NCI-H82 (cell line): ENCODE data around the gene PRKAG3.
A peak's percentile ranks its signal among the peaks of the same experiment; 100 is the strongest.

Source experiments
- DNase-seq: peaks from one replicate; lab custom pipeline; 2025; lab: John Stamatoyannopoulos, UW

PRKAG3 gene

DNA sequence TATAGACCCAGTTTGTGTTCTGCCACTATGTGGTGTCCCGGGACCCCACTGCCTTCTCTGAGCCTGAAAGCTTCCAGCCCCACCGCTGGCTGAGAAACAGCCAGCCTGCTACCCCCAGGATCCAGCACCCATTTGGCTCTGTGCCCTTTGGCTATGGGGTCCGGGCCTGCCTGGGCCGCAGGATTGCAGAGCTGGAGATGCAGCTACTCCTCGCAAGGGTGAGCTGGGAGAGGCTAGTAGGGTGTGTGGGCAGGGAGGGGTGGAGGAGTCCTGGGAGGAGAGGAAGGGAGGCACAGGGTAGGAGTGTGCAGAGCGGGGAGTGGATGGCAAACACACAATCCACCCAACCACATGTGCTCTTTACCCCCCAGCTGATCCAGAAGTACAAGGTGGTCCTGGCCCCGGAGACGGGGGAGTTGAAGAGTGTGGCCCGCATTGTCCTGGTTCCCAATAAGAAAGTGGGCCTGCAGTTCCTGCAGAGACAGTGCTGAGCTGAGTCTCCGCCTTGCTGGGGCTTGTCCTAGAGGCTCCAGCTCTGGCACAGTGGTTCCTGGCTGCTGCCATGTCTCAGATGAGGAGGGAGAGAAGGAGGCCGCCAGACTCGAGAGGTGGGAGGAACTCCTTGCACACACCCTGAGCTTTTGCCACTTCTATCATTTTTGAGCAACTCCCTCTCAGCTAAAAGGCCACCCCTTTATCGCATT lies 16.9 kb downstream of the PRKAG3 start:
- DNase-seq: no peak

DNA sequence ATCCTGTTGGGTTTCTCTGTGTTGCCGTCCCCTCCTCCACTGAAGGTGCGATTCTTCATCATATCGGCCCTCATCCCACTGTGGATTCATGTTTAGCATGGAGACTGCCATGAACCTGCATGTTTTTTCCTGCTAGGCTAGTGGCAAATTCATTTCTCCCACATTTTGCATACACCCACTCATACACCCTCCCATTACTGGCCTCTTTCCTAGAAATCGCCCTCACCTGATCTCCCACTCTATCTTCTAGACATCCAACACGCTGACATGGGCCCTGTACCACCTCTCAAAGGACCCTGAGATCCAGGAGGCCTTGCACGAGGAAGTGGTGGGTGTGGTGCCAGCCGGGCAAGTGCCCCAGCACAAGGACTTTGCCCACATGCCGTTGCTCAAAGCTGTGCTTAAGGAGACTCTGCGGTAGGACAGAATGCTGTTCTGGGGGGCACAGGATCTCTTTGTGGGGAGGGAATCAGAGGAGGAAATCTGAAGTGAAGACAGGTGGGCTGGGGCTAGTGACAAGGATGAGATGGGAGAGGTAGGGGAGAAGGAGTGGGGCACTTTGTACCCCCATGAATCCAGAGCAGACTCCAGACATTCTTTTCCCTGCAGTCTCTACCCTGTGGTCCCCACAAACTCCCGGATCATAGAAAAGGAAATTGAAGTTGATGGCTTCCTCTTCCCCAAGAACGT lies 17.7 kb downstream of the PRKAG3 start:
- no peak for DNase-seq

DNA sequence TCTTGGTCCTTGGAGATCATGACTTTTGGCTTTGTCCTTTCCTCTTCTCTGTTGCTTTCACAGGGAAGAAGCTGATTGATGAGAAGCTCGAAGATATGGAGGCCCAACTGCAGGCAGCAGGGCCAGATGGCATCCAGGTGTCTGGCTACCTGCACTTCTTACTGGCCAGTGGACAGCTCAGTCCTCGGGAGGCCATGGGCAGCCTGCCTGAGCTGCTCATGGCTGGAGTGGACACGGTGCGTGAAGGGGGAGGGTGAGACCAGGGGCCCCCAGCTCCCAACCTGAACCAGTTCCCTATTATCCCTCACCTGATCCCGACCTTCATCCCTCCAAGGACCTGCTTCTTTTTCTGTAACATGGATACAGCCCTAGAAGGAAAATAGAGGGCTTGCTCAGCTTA lies 18.7 kb downstream of the PRKAG3 start:
- no peak for DNase-seq

DNA sequence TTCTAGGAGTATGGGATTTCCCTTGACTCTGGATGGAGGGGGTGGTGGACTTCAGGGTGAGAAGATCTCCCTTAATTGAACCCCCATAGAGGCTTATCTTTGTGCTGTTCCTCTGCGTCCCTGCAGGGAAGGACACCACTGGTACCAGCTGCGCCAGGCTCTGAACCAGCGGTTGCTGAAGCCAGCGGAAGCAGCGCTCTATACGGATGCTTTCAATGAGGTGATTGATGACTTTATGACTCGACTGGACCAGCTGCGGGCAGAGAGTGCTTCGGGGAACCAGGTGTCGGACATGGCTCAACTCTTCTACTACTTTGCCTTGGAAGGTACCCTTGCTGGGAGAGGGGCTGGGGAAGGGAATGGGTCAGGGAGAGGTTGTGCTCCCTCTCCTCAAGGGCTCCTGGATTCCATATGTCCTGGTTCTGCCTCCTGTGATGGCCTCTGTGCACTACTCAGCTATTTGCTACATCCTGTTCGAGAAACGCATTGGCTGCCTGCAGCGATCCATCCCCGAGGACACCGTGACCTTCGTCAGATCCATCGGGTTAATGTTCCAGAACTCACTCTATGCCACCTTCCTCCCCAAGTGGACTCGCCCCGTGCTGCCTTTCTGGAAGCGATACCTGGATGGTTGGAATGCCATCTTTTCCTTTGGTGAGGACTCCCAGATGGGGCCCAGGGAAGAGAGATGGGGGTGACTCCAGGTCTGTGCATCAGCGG lies 19.3 kb downstream of the PRKAG3 start:
- DNase-seq: no peak

DNA sequence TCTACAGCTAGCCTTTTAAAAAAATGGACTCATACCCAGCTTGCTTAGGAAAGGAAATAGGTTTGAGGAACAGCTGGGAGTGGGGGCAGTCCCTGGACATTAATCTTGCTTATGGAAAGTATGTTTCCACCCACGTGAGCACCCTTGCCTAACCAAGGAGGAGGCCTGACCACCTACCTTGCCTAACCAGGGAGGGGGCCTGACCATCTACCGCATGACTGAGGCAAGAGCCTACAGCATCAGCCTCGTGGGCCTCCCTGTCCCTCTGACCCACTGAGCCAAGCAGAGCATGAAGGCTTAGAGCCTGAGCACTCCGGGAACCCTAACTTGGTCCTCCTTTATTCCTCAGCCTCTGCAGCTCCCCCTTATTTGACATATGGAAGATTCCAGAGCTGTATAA lies 20.2 kb downstream of the PRKAG3 start:
- DNase-seq: peak; percentile 11

DNA sequence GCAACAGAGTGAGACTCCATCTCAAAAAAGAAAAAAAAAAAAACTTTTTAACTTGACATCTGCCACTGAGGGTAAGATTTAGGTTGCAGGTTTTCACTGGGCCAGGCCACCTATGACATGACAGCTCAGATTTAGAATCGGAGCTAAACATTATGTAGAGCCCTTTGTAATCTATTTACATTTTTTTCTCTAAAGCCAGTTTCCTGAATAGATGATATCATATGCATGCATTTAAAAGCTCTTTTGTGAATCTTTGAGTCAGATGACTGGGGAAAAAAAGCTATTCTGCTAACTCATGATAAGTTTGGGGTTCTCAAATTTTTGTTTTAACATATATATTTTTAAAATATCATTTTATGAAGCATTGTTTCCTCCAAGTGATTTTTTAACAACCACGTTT lies 21.3 kb downstream of the PRKAG3 start:
- DNase-seq: no peak

DNA sequence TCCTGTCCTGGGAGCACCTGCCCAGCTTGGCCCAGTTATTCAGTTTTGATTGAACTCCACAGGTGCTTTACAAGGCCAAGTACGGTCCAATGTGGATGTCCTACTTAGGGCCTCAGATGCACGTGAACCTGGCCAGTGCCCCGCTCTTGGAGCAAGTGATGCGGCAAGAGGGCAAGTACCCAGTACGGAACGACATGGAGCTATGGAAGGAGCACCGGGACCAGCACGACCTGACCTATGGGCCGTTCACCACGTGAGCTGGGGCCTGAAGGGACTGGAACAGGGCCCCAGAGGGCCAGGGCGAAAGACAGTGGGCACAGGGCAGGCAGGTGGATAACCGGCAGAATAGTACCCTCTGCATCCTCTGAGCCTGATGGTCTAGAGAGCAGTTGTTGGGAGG lies 22.1 kb downstream of the PRKAG3 start:
- DNase-seq: no peak

DNA sequence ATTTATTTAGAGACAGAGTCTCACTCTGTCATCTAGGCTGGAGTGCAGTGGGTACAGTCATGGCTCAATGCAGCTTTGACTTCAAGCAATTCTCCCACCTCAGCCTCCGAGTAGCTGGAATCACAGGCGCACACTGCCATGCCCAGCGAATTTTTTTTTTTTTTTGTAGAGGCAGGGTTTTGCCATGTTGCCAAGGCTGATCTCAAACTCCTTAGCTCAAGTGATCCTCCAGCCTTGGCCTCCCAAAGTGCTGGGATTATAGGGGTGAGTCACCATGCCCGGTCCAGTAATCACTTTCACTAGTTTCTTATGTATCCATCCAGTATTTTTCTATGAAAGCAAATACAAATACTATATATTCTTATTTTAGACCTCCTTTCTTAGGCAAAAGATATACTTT lies 24.0 kb downstream of the PRKAG3 start:
- no peak for DNase-seq

DNA sequence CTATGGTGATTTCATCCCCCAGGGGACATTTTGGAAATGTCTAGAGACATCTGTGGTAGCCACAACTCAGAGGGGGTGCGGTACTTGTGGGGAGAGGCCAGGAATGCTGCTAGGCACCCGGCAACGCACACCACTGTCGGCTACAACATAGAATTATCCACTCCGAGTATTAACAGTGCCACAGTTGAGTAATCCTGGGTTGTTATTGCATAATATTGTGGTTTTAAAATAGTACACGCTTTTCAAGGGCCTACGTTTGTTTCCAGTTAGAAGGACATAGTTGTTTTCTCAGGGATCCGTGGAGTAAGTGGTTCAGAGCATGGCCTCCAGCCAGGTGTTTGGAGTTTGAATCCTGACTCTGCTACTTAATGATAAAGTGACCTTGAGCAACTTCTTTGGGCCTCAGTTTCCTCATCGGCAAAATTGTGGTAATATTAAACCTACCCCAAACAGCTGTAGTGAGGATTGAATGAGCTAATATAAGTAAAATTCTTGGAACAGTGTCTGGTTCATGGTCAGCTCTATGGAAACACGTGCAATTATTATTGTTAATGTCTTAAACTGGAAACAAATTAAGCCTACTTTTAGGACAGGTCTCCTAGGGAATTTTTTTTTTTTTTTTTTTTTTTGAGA lies 25.1 kb downstream of the PRKAG3 start:
- DNase-seq: no peak

DNA sequence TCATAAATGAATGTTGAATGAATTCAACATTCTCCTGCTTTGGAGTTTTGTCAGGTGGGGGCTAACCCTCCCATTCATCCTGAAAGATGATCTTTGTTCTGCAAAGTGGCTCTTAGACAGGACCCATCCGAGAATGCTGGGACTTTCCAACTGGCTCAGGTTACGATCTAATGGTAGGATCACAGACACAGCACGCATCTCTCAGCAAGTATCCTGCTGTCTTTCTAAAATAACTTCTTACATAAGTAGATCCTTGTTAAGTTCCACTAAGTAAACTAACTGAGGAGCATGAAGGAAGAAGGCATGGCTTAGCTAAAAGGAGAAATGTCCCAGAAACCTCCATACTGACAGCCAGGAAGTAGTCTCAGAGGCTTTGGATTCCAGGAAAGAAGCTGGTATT lies 26.0 kb downstream of the PRKAG3 start:
- DNase-seq: no peak

DNA sequence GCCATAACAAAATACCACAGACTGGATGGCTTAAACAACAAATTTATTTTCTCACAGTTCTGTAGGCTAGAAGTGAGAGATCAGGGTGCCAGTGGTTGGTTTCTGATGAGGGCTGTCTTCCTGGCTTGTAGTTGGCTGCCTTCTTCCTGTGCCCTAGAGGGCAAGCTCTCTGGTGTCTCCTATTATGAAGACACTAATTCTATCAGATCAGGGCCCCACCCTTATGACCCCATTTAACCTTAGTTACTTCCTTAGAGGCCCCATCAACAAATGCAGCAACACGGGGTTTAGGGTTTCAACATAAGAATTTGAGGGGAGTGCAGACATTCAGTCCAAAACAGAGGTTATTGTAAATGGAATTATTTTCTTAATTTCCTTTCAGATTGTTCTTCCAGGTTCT lies 26.8 kb downstream of the PRKAG3 start:
- no peak for DNase-seq

DNA sequence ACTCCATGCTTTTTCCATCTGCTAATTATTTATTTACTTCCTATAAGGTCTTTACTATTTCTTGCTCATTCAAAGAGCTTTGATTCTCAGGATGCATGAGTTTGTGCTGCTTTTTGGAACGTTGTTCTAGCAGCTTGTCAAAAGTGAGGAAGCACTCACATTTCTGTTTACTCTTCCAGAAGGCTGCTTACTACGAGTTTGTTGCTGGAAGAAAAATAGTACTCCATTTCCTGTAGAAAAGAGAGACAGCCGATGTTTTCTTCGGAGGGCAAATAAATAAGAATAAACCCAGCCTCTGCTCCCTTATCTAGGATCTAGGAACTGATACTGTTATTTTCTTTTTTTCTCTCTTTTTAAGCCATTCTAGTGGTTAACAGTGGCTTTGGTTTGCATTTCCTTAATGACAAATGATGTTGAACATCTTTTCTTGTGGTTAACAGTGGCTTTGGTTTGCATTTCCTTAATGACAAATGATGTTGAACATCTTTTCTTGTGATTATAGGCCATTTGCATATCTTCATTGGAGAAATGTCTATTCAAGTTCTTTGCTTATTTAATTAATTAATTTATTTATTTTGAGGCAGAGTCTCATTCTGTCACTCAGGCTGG lies 29.1 kb downstream of the PRKAG3 start:
- no peak for DNase-seq

DNA sequence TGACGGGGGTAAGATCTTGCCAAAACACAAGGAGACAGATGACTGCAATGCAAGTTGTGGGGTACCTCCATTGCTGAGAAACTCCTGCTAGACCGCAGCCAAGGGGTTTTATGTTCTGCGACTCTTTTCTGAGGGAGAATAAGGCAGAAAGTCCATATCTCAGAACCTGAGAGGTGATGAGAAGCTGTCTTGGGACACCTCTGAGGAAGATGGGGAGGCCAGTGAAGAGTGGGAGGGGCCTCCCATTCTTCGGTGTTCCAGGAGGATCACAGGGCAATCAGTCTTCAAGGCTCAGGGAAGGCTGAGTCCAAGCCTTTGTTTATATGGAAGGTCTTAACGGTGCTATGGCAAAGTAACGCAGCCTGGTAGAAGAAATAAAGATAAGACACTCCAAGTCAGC lies 31.6 kb downstream of the PRKAG3 start:
- DNase-seq: no peak

DNA sequence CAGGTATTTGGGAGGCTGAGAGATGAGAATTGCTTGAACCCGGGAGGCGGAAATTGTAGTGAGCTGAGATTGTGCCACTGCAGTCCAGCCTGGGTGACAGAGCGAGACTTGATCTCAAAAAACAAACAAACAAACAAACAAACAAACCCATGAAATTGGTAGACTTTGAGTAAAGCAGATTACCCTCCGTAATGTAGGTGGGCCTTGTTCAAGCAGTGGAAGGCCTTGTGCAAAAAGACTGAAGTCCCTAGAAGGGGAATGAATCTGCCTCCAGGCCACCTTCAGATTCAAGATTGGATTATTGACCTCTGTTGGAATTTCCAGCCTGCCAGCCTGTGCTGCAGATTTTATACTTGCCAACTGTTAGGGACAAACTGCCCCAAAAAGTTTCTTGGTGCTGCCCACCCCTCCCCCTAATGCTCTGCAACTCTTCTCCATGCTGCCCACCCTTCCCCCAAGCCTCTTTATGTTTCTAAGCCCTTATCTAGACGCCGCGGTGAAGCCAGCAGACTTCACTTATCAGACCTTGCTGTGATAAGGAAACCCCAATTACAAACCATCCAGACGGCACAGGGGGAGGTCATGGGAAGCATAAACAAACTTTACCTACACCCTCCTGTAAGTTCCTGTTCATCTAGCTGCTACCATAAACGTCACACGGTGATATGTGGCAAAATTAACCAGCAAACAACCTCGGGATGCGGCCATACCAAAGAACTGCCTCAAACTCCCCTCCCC lies 32.7 kb downstream of the PRKAG3 start:
- DNase-seq: no peak

DNA sequence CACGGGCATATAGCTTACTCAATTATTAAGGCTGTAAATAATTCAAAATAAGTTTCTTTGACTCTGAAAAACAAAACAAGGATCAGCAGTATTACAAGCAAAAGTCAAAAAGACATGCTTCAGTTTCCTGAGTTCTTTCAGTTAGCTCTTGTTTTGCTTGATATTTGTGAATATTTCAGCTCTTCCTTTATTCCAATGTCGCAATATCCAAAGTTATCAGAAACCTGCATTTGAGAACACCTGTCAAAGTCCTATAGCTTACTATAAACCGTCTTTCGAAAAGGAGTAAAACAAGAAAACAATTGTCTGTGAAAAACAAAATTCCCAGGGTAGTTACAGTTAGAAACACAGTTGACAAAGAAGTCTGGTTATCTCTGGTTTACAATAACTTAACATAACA lies 34.9 kb downstream of the PRKAG3 start:
- DNase-seq: no peak

DNA sequence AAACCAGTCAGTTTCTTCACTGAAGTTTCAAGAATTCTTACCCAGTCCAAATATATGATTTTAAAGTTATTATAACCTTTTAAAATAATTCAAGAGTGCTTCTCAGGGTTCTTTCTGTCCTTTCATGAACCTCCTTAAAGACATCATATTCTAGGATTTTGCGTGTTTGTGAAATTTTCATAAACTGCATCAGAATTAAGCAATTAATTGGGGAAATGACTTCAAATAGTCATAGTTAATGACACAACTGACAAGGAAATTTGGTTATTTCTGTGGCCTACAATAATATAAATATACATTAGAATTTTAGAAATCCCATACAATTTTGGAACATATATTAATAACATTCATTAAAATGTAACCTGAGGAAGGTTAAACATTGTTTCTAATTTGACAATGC lies 39.2 kb downstream of the PRKAG3 start:
- DNase-seq: no peak

DNA sequence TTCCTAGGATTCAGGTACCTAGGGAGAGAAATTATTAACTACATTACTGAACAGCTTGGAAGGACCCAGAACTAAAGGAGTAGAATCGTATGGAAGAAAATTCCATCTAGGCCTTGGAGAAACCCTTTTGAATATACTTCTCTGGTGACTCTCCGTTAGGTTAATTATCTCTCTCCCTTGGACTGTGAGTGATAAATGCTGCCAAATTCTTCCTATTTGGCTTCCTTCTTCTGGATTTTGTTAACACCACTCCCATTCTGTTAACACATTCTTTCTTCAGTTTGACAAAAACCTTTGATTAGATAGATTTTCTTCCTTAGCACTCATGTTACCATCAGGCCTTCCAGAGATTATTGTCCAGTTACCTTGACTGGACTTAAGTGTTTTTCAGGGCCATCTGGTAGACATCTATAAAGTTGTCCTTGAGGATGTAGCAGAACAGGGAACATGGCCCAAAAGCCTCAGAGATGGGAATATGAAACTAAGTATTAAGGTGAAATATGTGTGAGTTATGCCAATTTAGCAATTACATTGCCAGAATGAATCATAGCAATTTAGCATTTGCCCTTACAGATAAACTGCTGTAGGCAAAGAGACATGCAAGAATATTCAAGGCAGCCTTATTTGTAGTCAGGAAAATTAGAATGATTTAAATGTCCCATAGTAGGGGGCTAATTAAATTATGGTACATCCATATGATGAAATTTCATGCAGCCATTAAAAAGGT lies 42.9 kb downstream of the PRKAG3 start:
- DNase-seq: no peak

DNA sequence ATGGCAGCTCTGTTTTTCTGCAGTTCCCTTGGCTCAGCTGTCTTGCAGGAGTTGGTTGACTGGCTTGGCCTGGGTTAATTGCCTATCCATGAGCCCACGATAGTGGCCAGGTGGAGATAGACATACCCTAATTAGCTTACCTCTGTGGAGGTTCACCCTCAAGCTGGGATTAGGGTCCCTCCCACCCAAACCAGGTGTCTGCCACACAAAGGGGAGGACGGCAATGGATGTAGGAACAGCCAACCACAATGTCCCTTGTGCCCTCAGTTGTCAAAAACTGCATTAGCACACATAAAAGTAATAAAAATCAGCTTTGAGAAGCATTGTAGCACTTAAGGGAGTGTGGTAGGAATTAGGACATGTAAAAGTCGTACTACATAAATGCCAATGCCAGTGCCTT lies 45.5 kb downstream of the PRKAG3 start:
- DNase-seq: no peak

DNA sequence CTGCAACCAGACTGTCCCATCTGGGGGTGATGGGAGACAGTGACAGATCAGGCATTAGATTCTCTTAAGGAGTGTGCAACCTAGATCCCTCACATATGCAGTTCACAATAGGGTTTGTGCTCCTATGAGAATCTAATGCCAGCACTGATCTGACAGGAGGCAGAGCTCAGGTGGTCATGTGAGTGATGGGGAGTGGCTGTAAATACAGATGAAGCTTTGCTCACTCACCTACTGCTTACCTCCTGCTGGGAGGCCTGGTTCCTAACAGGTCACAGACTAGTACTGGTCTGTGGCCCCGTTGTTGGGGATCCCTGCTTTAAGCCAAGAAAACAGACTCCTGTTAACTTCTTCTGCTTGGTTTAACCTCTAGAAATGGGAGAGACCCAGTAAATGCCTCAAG lies 46.5 kb downstream of the PRKAG3 start:
- DNase-seq: no peak

DNA sequence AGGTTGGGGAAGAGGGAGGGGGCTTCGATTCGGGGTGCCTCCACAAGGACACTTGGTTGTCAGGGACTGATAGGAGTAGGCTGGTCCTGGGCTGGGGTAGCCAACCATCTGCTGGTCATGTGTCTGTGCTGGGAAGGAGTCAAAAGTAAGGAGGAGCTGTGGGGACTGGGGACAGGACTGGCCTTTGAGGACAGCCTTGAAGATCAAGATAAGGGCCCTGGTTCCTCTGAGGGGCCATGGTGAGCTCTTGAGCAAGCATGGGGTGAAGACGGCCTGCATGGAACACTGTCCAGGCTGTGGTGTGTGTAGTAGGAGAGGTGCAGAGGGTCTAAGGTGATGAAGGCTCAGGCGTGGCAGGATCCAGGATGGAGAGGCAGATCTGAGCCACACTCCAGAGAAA lies 47.9 kb downstream of the PRKAG3 start:
- DNase-seq: no peak

DNA sequence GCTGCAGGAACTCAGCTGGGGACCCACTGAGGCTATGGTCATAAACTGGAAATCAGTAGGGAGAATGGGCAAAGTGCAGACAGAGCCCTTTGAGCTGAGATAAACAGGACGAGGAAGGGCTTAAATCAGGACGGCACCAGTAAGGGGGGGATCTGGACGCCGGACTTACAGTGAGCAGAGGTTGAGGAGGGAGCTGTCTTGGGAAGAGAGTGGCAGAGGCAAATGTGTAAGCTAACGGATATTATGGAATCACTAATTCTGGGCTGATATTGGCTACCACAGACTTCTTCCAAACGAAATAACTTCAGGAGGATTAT lies 49.1 kb downstream of the PRKAG3 start:
- no peak for DNase-seq
